NK-92 treated with Interleukin-12 subunit alpha and Interleukin-12 subunit beta, amount 100 ng/mL, for 24 hours (cell line): ENCODE data around the gene R3HDM1.
"Not testable (repeated sequence)": the region's sequence is repeated elsewhere in the genome, so short reads cannot be mapped to it uniquely, and the experiment has no call there.

Experiments used
- DNase-seq: peaks from one replicate; lab custom pipeline; 2025; lab: John Stamatoyannopoulos, UW

R3HDM1 gene

DNA sequence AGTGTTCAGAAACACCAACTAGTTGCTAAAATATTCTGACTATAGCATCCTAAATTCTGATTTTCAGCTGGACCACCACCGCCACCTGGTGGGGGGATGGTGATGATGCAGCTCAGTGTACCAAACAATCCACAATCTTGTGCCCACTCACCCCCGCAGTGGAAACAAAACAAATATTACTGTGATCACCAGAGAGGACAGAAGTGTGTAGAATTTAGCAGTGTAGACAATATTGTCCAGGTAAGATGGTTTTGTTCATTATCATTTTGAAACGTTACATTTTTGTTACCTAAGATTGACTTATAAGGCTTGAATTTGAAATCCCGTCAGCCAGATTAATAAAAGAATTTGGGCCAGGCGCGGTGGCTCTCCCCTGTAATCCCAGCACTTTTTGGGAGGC is 178.7 kb downstream of the R3HDM1 start:
- peak; percentile 29 for DNase-seq

DNA sequence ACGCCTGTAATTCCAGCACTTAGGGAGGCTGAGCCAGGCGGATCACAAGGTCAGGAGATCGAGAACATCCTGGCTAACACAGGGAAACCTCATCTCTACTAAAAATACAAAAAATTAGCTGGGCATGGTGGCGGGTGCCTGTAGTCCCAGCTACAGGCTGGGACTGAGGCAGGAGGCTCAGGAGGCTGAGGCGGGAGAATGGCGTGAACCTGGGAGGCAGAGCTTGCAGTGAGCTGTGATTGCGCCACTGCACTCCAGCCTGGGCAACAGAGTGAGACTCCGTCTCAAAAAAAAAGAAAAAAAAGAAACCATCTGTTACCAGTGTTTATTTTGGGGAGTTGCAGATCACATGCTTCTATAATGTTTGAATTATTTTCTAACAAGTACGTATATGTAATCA is 183.8 kb downstream of the R3HDM1 start:
- DNase-seq: not testable (repeated sequence)

DNA sequence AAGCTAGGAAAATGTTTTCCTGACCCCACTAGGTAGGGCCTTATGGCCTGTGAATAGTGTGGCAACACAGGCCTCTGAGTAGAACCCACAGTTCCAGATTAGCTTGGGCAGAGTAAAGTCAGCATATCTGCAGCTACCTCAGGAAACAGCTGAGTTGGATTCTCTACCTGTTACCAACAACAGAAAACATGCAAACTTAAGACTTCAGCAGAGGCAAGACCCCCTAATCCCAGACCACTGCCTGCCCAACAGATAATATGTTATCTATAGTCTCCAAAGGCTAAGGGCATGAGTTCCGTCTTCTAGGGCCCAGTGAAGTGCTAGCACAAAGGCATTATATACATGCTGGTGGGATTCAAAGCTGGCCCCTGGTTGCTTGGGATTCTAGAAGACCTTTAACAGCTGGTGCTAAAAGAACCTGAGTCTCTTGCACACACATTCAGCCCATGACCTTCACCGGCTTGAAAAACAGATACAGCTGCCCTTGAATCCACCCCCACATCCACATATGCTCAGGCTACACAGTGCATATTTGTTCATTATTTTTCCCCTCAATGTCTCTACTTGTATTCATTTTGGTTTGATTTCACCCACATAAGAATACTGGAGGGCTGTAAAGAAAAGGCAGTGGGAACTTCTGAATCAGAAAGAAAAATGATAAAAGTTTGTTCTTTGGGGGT is 196.9 kb downstream of the R3HDM1 start:
- no peak for DNase-seq

DNA sequence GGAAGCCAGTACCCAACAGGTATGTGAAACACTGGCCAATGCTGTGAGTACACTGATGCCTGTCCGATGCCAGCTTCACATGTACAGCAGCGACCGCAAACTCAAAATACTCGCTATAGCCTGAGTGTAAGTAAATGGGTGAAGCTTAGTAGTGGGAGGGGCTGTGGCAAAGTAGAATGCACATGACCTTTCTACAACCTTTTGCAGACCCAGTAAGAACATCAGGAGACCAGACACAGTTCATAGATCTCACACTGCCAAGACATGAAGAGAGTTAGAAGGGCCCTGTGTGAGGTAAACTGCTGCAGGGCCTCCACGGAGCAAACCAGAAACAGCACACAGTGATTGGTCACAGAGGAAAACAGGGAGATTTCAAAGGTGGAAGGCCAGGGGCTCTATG is 201.3 kb downstream of the R3HDM1 start:
- no peak for DNase-seq

DNA sequence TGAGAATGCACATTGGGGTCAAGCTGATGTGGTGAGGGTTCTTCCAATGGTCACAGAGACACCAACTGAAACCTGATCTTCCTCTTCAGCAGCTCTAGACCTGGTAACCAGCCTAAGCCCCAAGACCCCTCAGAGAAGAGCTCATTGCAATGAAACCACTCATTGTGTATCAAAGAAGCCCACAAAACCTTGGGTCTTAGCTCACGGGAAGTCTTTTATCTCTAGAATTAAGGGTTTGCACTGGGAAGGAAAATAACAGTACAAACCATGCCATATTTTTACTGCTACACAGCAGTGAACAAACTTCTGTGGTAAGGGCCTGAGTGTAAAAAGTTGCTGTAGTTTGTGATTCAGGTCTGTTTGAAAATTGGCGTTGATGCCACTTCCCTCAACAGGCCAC is 201.8 kb downstream of the R3HDM1 start:
- DNase-seq: no peak

DNA sequence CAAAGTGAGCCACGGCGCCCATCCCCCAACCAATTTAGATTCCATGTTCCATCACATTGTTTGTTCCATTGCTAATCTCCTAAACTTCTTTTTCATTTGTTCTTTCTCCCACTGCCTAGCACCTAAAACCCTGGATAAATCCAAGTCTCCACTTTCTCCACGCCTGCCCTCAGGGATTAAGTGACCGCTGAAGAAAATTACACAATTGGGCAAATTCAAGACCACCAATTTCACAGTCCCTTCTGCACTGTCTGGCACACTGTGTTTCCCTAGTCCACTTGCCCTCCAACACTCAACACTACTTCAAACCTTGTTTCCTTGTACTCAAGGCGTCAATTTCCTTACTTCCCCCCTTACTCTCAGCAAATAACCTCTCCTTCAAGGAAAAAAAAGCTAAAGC is 205.3 kb downstream of the R3HDM1 start:
- DNase-seq: no peak

DNA sequence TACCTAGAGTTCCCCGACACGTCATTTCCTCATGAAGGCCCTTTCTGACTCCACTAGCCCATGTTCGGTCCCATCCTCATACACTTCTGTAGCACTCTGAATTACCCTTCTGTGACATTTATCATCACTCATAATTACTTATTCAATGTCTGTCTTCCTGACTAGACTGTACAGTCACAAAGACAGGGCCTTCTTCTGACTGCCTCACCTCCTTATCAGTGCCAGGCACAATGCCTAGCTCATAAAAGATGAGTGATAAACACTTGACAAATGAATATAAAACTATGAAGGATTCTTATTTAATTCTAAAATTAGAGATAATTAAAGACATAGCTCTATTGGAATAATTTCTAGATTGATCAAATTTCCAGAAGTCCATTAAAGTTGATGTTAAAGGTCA is 208.9 kb downstream of the R3HDM1 start:
- DNase-seq: no peak

DNA sequence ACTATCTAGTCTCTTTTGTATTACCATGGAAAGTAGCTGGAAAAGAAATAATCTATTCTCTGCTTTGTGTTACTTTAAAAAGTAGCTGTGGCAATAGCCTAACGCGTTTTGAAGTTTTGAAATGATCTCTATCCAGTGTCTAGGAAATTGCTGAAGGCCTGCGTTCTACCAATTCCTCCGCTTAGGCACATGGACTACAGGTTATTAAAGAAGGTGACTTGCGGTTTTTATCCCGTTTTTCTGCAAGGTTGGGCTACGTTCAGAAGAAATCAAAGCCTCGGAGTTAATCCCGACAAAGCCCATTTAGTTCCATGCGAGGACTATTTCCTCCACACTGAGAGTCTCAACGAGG is 209.7 kb downstream of the R3HDM1 start:
- DNase-seq: no peak

DNA sequence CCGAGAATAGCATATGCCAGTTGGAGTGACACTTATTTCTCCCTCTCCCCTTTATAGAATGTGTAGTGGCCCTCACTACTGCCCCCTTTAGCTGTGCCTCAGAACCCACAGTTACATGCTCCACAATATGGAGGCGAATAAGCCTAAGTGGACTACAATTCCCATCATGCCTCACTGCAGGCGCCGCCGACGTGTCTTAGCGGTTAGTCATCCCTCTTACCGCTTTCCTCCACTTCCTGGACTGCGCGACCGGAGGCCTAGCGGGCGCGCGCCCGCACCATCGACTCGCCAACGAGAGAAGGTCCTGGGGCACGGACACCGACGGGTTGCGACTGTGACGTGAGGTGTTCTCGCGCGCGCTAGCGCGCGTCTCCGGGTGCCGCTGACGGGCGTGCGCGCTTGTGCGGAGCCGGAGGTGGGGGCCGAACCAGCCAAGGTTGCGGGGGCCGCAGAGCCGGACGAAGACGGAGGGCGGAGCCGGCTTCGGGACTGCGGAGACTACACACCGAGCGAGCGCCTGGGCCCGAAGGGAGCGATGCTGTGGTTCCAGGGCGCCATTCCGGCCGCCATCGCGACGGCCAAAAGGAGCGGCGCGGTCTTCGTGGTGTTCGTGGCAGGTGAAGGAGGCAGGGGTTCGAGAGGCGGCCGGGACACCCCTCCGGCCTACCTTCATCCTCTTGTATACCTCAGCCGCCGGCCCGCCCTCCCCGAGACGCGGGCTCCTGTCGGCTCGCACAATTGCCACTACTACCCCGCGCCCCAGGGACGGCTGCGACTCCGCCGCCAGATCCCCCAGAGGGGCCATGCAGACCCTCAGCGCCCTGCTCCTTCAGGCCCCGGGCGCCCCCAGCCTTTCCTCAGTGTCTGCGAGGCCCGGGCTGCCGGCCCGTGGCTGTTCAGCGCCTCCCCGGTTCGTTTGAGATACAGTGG is 210.4 kb downstream of the R3HDM1 start, which contains the start of gene UBXN4:
UBXN4 (plus strand) TSS at position 461 of the 930 bp plus-strand sequence; CDS start at position 536, 75 bp downstream.
- DNase-seq: peak; percentile 97

DNA sequence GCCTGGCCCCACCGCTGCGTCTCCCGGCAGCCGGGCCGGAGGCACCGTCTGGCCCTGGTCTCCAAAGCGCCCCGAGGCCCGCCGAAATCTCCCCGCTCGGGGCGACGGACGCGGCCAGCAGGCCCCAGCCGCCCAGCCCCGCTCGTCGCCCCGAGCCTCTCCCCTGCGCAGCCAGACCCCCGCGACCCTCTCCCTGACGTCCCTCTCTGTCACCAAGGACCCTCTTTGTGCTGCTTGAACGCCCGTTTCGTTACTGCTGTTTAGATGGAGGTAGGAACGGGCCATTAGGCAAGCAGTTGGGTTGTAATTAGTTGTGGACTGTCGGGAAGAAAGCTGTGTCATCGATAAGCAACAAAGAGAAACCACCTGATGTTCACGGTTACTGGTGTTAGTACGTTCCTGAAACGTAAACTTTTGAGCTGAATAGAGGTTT is 211.1 kb downstream of the R3HDM1 start:
- no peak for DNase-seq

DNA sequence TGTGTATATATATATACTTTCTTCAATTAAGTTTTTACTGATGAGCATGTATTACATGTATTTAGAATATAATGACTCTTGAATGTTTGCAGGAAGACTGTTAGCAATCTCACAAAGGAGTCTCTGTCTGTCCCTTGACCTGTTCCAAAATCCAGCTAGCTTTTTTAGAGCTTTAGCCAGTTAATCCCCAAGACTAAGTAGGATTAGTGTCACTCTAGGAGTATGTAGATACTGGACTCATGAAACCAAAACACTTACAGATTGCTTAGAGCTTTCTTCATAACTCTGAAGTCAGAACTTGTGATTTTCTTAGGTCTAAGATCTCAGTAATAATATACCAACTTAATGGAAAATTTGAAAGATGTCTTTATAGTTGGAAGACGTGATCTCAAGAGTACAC is 212.6 kb downstream of the R3HDM1 start:
- DNase-seq: no peak

DNA sequence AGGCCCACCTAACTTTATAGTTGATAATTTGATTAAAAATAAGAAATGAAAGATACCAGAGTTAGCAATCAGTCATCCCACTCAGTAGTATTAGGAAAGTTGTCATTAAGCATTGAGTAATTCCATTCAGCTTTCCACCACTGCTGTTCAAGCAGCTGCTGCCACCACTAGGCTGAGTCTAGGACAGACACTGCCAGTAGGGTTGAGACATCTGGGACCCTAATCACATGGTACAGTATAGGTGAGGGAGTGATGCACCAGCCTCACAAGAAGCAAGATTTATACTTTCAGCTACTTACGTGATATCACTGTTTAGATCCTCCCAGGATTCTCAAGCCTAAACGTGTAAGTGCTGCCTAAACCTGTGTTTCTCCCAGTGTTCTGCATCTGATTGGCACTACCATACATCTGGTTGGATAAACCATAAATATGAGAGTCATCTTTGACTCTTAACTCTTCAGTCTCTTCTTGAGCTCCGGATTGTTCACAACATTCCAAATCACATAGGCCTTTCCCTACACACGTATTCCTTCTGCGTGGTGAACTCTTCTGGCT is 213.6 kb downstream of the R3HDM1 start:
- peak; percentile 12 for DNase-seq

DNA sequence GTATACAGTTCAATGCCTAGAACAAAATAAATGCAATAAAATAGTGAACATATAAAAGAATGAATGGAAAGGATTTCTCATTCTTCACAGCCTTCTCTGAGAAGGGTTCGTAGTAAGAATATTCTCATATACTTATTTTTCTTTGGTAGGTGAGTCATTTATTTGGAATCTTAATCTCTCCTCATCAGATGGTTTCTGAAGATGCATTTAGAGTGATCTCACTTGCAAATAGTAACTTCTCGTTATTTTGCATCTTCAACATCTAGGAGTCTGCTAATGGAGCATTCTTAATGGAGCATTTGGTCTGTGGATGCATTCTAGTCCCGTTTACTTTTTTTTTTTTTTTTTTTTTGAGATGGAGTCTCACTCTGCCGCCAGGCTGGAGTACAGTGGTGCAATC is 214.3 kb downstream of the R3HDM1 start:
- DNase-seq: no peak

DNA sequence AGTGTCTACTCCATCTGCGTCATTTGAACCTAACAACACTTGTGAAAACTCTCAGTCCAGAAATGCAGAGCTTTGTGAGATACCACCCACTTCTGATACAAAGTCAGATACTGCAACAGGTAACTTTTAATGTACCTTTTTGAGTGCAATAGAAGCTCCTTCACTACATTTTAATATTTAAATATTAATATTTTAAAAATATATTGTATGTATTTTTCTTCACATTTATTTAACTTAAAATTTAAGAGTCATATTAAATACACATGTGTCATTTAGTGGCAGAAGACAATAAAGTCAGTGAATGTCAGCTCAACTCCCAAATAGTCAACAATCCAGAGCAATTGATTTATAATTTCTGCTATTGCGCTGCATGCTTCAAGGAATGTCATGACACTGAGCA is 224.3 kb downstream of the R3HDM1 start:
- DNase-seq: no peak

DNA sequence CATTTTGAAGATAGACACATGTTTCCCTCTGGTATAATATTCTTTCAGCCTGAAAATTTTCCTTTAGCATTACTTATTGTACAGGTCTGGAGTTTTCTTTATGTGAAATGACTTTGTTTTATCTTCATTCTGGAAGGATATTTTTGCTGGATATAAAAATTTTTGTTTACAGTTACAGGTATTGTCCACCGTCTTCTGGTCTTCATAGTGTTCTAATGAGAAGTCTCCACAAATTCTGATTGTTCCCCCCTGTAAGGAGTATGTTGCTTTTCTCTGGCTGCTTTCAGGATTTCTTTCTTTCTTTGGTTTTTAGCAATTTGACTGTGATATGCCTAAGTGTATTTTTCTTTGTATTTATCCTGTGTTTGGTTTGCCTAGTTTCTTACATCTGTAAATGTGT is 225.4 kb downstream of the R3HDM1 start:
- DNase-seq: no peak

DNA sequence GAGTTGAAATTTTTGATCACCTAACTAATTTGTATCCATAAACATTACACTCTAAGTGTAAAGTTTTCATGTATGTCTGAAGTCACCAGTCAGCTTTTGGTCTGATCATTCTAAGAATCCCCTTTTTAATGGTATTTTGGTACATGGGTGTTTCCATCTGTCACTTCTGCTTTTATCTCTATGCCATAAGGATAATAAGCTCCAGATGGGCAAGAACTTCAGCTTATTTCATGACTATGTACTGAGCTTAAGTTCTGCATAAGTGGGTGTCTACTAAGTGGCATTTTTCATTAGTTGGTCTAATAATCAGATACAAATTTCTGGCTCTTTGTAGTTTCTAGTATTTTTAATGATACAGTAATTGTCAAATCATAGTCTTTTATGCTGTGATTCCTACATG is 230.7 kb downstream of the R3HDM1 start:
- DNase-seq: no peak

DNA sequence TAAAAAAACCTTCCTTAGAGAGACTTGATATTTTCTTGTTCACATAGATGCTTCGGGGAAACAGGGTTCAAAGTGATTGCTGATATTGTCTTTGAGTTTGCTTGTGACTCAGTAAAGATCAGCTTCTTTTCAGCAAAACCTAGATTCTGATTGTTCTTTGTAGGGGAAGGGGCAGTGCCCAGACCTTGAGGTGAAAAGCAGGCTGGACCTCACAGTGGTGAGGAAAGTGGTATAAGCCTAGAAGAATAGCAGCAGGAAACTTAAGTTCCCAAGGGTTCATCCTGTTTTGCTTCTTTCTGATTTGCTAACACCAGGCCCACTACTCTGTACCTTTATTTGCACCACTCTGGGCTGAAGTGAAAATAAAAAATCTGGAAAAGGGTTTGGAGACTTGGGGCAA is 231.2 kb downstream of the R3HDM1 start:
- DNase-seq: no peak

DNA sequence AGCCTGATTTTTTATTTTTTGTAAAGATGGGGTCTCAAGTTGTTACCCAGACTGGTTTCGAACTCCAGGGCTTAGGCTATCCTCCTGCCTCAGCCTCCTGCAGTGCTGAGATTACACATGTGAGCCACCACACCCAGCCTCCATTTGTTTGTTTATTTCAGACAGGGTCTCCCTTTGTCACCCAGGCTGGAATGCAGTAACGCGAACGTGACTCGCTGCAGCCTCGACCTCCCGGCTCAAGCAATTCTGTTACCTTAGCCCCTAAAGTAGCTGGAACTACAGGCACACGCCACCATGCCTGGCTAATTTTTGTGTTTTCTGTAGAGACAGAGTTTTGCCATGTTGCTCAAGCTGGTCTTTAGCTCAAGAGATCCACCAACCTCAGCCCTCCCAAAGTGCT is 237.6 kb downstream of the R3HDM1 start:
- DNase-seq: no peak

DNA sequence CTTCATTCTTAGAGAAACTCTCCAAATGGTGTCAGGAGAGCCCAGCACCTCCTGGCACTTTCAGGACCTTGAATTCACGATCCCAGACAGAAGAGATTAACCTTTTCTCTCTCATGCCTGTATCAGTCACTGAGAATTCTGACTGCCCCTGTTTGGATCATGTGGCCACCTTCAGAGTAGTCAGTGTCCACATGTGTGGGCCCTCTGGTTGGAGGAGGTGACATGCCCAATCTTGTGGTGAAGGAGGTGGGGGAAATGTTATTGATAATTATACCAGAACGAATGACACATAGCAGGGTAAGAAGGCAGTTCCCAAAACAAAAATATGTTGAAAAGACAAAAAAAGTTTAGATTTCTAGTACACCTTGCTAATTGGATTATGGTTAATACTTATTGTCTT is 242.0 kb downstream of the R3HDM1 start:
- no peak for DNase-seq

DNA sequence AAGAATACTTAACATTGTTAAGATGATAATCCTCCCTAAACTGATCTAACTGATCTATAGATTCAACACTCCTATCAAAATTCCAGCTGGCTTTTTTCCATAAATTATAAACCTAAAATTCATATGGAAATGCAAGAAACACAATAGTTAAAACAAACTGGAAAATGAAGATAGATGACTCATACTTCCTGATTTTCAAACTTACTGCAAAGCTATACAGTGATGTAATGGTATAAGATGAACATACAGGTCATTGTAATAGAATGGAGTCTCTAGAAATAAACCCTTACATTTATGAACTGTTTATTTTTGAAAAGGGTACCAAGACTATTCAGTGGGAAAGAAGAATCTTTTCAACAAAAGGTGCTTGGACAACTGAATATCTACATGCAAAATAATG is 242.6 kb downstream of the R3HDM1 start:
- no peak for DNase-seq
